Nephron progenitor cell (in vitro differentiated cells): Measurements from ENCODE around the gene KIF1B.
"Not testable (repeated sequence)": the region's sequence is repeated elsewhere in the genome, so short reads cannot be mapped to it uniquely, and the experiment has no call there.

ENCODE experiments used
- DNase-seq: peaks from one replicate; pipeline ENCODE4 v3.0.0; 2021
- H3K27ac Mint-ChIP-seq: 2 replicates; pipeline ENCODE4 v1.8.0; 2021; ENCODE audit warnings: mild to moderate bottlenecking, moderate library complexity, mixed read lengths
- H3K27me3 Mint-ChIP-seq: 2 replicates; pipeline ENCODE4 v1.8.0; 2021; ENCODE audit warnings: mild to moderate bottlenecking, low read depth, mixed read lengths; ENCODE audit not compliant: poor library complexity
- H3K36me3 Mint-ChIP-seq: 2 replicates; pipeline ENCODE4 v1.8.0; 2021; ENCODE audit warnings: low read depth, mixed read lengths
- H3K4me1 Mint-ChIP-seq: 2 replicates; pipeline ENCODE4 v1.8.0; 2021; ENCODE audit warnings: mixed read lengths
- H3K4me3 Mint-ChIP-seq: 2 replicates; pipeline ENCODE4 v1.8.0; 2021; ENCODE audit warnings: mild to moderate bottlenecking, moderate library complexity, mixed read lengths
- H3K9me3 Mint-ChIP-seq: 2 replicates; pipeline ENCODE4 v1.8.0; 2021; ENCODE audit warnings: mild to moderate bottlenecking, moderate library complexity, mixed read lengths
- TF ChIP-seq, protein P1 (sequence below): fragments of 200-600 bp; sonication (generic); IDR thresholded peaks from 2 replicates; pipeline ENCODE4 v1.5.0; 2021; ENCODE audit warnings: antibody characterized with exemption

KIF1B gene

DNA sequence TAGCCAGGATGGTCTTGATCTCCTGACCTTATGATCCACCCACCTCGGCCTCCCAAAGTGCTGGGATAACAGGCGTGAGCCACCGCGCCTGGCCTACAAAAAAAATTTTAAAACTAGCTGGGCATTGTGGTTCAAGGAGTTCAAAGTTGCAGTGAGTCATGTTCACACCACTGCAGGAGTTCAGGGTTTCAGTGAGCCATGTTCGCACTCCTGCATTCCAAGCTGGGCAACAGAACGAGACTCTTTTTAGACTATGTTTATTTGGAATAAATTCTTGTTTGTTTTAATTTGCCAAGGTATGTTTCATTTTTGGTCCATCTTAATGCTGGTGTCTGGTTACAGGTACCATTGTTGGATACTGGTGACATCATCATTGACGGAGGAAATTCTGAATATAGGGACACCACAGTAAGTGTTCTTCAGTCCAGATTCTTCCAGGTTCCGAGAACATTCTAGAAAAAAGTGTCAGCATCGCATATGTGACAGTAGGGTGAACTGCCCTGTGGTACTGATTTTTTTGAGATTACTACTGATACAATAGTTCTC lies 192.4 kb downstream of the KIF1B start:
- TF ChIP-seq, protein P1, sequence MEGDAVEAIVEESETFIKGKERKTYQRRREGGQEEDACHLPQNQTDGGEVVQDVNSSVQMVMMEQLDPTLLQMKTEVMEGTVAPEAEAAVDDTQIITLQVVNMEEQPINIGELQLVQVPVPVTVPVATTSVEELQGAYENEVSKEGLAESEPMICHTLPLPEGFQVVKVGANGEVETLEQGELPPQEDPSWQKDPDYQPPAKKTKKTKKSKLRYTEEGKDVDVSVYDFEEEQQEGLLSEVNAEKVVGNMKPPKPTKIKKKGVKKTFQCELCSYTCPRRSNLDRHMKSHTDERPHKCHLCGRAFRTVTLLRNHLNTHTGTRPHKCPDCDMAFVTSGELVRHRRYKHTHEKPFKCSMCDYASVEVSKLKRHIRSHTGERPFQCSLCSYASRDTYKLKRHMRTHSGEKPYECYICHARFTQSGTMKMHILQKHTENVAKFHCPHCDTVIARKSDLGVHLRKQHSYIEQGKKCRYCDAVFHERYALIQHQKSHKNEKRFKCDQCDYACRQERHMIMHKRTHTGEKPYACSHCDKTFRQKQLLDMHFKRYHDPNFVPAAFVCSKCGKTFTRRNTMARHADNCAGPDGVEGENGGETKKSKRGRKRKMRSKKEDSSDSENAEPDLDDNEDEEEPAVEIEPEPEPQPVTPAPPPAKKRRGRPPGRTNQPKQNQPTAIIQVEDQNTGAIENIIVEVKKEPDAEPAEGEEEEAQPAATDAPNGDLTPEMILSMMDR = no peak
- Mint-ChIP-seq H3K9me3 (no peaks in the 10 kb centered on the region), H3K4me3 (no peak overlapping the region), H3K27me3 (no peaks in the 10 kb centered on the region), H3K27ac (no peak overlapping the region), H3K36me3 (peaks cover 64% of the 10 kb centered on the region), H3K4me1 (peaks cover 28% of the 10 kb centered on the region)
- DNase-seq = no peak

DNA sequence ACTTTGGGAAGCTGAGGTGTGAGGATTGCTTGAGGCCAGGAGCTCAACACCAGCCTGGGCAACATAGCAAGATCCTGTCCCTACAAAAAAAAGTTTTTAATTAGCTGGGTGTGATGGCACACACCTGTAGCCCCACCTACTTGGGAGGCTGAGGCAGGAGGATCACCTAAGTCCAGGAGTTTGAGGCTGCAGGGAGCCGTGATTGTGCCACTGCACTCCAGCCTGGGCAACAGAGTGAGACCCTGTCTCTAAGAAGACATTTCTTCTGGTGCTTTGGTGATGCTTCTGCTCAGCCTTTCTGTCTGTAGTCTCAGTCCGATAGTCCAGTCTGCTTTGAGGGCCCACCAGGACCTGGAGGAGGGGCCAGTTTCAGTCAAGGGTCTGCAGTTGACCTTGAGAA lies 196.8 kb downstream of the KIF1B start:
- Mint-ChIP-seq H3K9me3 (no peaks in the 10 kb centered on the region), H3K4me3 (no peak overlapping the region), H3K36me3 (peaks cover 76% of the 10 kb centered on the region), H3K4me1 (no peaks in the 10 kb centered on the region), H3K27me3 (no peaks in the 10 kb centered on the region), H3K27ac (peak overlapping the region; percentile 48)
- TF ChIP-seq, protein P1 = no peak
- no peak for DNase-seq

DNA sequence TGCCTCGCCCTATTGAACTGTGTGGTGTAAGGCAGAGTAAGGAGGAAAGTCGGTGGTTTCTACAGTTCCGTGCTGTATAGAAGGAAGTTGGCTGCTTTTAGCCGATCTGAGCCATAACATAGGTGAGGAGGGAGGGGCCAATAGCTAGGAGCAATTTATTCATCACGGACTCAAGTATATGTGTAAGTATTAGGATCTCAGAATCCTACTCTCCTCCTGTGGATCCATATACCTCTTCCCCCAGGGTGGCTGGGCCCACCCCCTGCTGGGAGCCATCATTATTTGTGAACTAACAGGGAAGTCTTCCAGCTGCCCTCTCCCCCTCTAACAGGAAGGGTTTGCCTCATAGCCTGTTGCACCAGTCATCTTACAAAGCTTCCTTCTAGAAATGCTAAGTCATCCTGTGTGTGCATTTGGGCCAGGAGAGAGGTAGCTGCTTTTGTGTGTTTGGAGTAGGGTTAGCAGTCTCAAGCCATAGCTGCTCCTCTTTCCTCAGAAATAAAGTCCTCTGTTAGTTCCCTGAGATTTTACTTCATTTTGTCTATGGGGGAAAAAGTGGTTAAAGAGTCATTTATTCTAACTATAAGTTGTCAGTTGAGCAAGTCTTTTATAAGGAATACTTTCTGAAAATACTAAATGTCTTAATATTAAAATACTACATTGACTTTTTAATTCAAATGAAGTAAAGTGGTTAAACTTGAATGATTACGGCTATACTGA lies 205.0 kb downstream of the KIF1B start:
- H3K9me3 Mint-ChIP-seq = no peaks in the 10 kb centered on the region
- no peaks in the 10 kb centered on the region for H3K27me3 Mint-ChIP-seq
- peak overlapping the region; percentile 66 for H3K27ac Mint-ChIP-seq
- H3K4me1 Mint-ChIP-seq = no peaks in the 10 kb centered on the region
- H3K4me3 Mint-ChIP-seq = no peak overlapping the region
- no peak for DNase-seq
- peaks cover 85% of the 10 kb centered on the region for H3K36me3 Mint-ChIP-seq
- TF ChIP-seq, protein P1 = no peak

DNA sequence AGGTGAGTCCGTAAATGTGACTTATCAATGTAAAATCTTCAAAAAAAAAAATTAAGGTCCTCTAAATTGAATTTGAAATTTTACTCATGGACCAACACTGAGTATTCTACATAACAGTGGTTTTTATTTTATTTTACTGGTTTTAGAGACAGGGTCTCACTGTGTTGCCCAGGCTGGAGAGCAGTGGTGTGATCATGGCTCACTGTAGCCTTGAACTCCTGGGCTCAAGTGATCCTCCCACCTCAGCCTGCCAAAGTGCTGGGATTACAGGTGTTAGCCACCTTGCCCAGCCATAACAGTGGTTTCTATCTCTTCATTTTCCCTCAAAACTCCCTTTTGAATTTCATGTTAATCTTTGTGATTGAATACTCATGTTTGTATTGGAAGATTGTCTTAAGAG lies 205.6 kb downstream of the KIF1B start:
- H3K27ac Mint-ChIP-seq, H3K9me3 Mint-ChIP-seq, H3K27me3 Mint-ChIP-seq, H3K4me1 Mint-ChIP-seq, H3K4me3 Mint-ChIP-seq, DNase-seq: not testable (repeated sequence)
- H3K36me3 Mint-ChIP-seq = peaks cover 87% of the 10 kb centered on the region

DNA sequence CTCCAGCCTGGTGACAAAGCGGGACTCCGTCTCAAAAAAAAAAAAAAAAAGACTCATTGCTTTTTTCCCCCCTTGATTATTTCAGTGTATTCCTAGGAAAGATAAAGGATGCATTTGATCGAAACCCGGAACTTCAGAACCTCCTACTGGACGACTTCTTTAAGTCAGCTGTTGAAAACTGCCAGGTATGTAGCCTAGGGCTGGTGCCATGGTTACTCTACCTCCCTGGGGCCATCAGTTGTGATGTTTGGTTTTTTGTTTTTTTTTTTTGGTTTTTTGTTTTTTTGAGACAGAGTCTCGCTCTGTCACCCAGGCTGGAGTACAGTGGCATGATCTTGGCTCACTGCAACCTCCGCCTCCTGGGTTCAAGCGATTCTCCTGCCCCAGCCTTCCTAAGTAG lies 208.4 kb downstream of the KIF1B start:
- H3K4me3 Mint-ChIP-seq, DNase-seq, H3K9me3 Mint-ChIP-seq, H3K27me3 Mint-ChIP-seq: not testable (repeated sequence)
- Mint-ChIP-seq H3K36me3 (peaks cover 73% of the 10 kb centered on the region), H3K27ac (peak overlapping the region; percentile 45), H3K4me1 (peaks cover 16% of the 10 kb centered on the region)

DNA sequence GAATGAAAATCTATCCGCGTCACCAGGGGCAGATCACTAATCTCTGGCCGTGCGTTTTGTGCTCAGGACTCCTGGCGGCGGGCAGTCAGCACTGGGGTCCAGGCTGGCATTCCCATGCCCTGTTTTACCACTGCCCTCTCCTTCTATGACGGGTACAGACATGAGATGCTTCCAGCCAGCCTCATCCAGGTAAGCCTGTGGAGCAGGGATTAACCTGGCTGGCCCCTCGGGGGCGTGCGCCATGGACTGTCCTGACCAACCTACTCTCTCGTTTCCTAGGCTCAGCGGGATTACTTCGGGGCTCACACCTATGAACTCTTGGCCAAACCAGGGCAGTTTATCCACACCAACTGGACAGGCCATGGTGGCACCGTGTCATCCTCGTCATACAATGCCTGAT lies 209.0 kb downstream of the KIF1B start:
- Mint-ChIP-seq H3K4me1 (peaks cover 21% of the 10 kb centered on the region), H3K4me3 (no peak overlapping the region), H3K9me3 (no peaks in the 10 kb centered on the region), H3K36me3 (peaks cover 67% of the 10 kb centered on the region), H3K27me3 (no peaks in the 10 kb centered on the region), H3K27ac (peak overlapping the region; percentile 78)
- no peak for DNase-seq
- TF ChIP-seq, protein P1 = no peak

DNA sequence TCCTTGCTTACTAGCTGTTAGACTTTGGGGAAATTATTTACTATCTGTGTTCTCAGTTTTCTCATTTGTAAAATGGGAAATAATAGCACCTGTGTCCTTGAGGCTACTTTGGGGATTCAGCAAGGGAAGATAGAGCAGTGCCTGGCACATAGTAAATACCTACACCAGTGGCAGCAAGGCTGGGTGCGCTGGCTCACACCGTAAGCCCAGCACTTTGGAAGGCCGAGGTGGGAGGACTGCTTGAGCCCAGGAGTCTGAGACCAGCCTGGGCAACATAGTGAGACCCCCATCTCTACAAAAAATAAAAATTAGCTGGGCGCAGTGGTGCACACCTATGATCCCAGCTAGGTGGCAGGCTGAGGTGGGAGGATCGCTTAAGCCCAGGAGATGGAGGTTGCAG lies 211.3 kb downstream of the KIF1B start:
- Mint-ChIP-seq H3K4me3 (no peak overlapping the region), H3K27me3 (no peaks in the 10 kb centered on the region), H3K27ac (no peak overlapping the region), H3K36me3 (peaks cover 57% of the 10 kb centered on the region), H3K4me1 (peaks cover 34% of the 10 kb centered on the region), H3K9me3 (no peaks in the 10 kb centered on the region)
- TF ChIP-seq, protein P1 = no peak
- no peak for DNase-seq
